IMR-90 (cell line): Measurements from ENCODE around the gene PRL. TPM values are rescaled to one million over a fixed set of nuclear protein-coding genes. Genes with fewer than 3 reads are reported as not detected.
A peak's percentile ranks its signal among the peaks of the same experiment; 100 is the strongest.

Source experiments
- ATAC-seq: fragments of 200-7000 bp; cut with Tn5 transposase; 2 replicates; pipeline ENCODE4 v1.9.1; 2020; ENCODE audit warnings: low read depth, mild to moderate bottlenecking, moderate library complexity
- BruUV-seq: library from RNA; stranded (reverse); fragments of 400-500 nt; replicated peaks from 2 replicates; lab custom pipeline; 2021; lab: Mats Ljungman, UMichigan
- CTCF ChIA-PET: fragments of 300-600 bp; formaldehyde crosslinking; extraction: SDS; loops from one replicate; lab custom pipeline; 2021; ENCODE audit warnings: antibody characterized with exemption; lab: Yijun Ruan, JAX
- POLR2A ChIA-PET: fragments of 300-600 bp; sonication (Branson Sonifier 250); formaldehyde crosslinking; loops from one replicate; lab custom pipeline; 2022; ENCODE audit warnings: antibody characterized with exemption; ENCODE audit not compliant: unreplicated experiment; lab: Charles Lee
- DNase-seq: peaks from one replicate; pipeline ENCODE4 v3.0.0; 2013
- H2AFZ ChIP-seq: replicated peaks from 2 replicates; pipeline ENCODE3; 2013; ENCODE audit warnings: low read length, mild to moderate bottlenecking; ENCODE audit not compliant: poor library complexity
- H2AK5ac ChIP-seq: 2 replicates; pipeline ENCODE4 v1.6.1; 2013; ENCODE audit warnings: low read depth, low read length, inconsistent platforms
- H2AK9ac ChIP-seq: replicated peaks from 2 replicates; pipeline ENCODE3; 2013; ENCODE audit warnings: mild to moderate bottlenecking, low read depth, low read length, moderate library complexity; ENCODE audit not compliant: poor library complexity
- H2BK120ac ChIP-seq: 2 replicates; pipeline ENCODE4 v1.6.1; 2013; ENCODE audit warnings: low read depth, low read length, inconsistent platforms
- H2BK15ac ChIP-seq: 3 replicates; pipeline ENCODE4 v1.6.1; 2013; ENCODE audit warnings: low read depth, low read length, inconsistent platforms
- H2BK20ac ChIP-seq: 2 replicates; pipeline ENCODE4 v1.6.1; 2013; ENCODE audit warnings: low read depth, mild to moderate bottlenecking, inconsistent platforms, low read length, moderate library complexity
- H2BK5ac ChIP-seq: 2 replicates; pipeline ENCODE4 v1.6.1; 2013; ENCODE audit warnings: mild to moderate bottlenecking, low read depth, low read length, inconsistent platforms; ENCODE audit not compliant: poor library complexity, severe bottlenecking
- H3K14ac ChIP-seq: replicated peaks from 2 replicates; pipeline ENCODE4 v1.6.1; 2013; ENCODE audit warnings: low read depth, low read length, inconsistent platforms
- H3K18ac ChIP-seq: 2 replicates; pipeline ENCODE4 v1.6.1; 2013; ENCODE audit warnings: low read depth, low read length, control low read depth
- H3K23ac ChIP-seq: 2 replicates; pipeline ENCODE4 v1.6.1; 2013; ENCODE audit warnings: low read depth, low read length, inconsistent platforms
- H3K27ac ChIP-seq: 2 replicates; pipeline ENCODE4 v1.5.1; 2013; ENCODE audit warnings: mild to moderate bottlenecking, control low read depth, low read length; ENCODE audit not compliant: insufficient read depth
- H3K27me3 ChIP-seq: 2 replicates; pipeline ENCODE4 v1.6.1; 2013; ENCODE audit warnings: low read length; ENCODE audit not compliant: control insufficient read depth, insufficient read depth
- H3K36me3 ChIP-seq: 2 replicates; pipeline ENCODE4 v1.6.1; 2013; ENCODE audit warnings: low read length, mixed read lengths; ENCODE audit not compliant: control insufficient read depth, insufficient read depth
- H3K4ac ChIP-seq: 2 replicates; pipeline ENCODE4 v1.6.1; 2013; ENCODE audit warnings: low read depth, low read length, inconsistent platforms
- H3K4me1 ChIP-seq: 2 replicates; pipeline ENCODE4 v1.6.1; 2013; ENCODE audit warnings: low read length, mixed read lengths; ENCODE audit not compliant: control insufficient read depth, insufficient read depth
- H3K4me2 ChIP-seq: 2 replicates; pipeline ENCODE4 v1.6.1; 2013; ENCODE audit warnings: low read depth, mild to moderate bottlenecking, control low read depth, low read length, moderate library complexity
- H3K4me3 ChIP-seq: 2 replicates; pipeline ENCODE4 v1.5.1; 2013; ENCODE audit warnings: low read depth, mild to moderate bottlenecking, control low read depth, low read length, moderate library complexity; ENCODE audit not compliant: insufficient read depth
- H3K56ac ChIP-seq: 2 replicates; pipeline ENCODE4 v1.6.1; 2013; ENCODE audit warnings: low read length, inconsistent platforms; ENCODE audit not compliant: insufficient read depth; ENCODE audit errors: extremely low read depth
- H3K79me1 ChIP-seq, 2 experiments: 2 replicates each; pipeline ENCODE4 v1.6.1; 2013; ENCODE audit warnings: low read length in 2 of 2, inconsistent platforms in 1 of 2, low read depth in 1 of 2
- H3K9ac ChIP-seq: 2 replicates; pipeline ENCODE4 v1.6.1; 2013; ENCODE audit warnings: low read depth, low read length, control low read depth
- H3K9me1 ChIP-seq: 2 replicates; pipeline ENCODE4 v1.6.1; 2013; ENCODE audit warnings: low read length, inconsistent platforms; ENCODE audit not compliant: insufficient read depth
- H3K9me3 ChIP-seq: 2 replicates; pipeline ENCODE4 v1.6.1; 2013; ENCODE audit warnings: low read length; ENCODE audit not compliant: control insufficient read depth, insufficient read depth
- H4K20me1 ChIP-seq: 2 replicates; pipeline ENCODE4 v1.6.1; 2013; ENCODE audit warnings: low read length, inconsistent platforms; ENCODE audit not compliant: insufficient read depth
- H4K5ac ChIP-seq: 2 replicates; pipeline ENCODE4 v1.6.1; 2013; ENCODE audit warnings: mild to moderate bottlenecking, low read depth, low read length, control low read depth
- H4K8ac ChIP-seq, 2 experiments: 2 replicates each; pipeline ENCODE4 v1.6.1; 2013; ENCODE audit warnings: low read depth in 2 of 2, low read length in 2 of 2, control low read depth in 1 of 2, inconsistent platforms in 1 of 2
- H4K91ac ChIP-seq: 2 replicates; pipeline ENCODE4 v1.6.1; 2013; ENCODE audit warnings: low read depth, low read length, inconsistent platforms; ENCODE audit not compliant: insufficient read depth
- BHLHE40 ChIP-seq: fragments of 150-350 bp; IDR thresholded peaks from 2 replicates; pipeline ENCODE4 v1.6.1; 2016; ENCODE audit warnings: mild to moderate bottlenecking, low read depth, low read length
- CHD1 ChIP-seq: IDR thresholded peaks from 2 replicates; pipeline ENCODE4 v1.6.1; 2012; ENCODE audit warnings: low read depth, low read length, improper control_type of control experiment
- CTCF ChIP-seq: conservative IDR thresholded peaks from 2 replicates; pipeline ENCODE4 v1.5.1; 2012; ENCODE audit warnings: mild to moderate bottlenecking, low read depth, low read length, improper control_type of control experiment
- FOS ChIP-seq: fragments of 150-350 bp; IDR thresholded peaks from 2 replicates; pipeline ENCODE4 v1.6.1; 2016; ENCODE audit warnings: low read depth, low read length
- MAFK ChIP-seq: IDR thresholded peaks from 2 replicates; pipeline ENCODE4 v1.6.1; 2012; ENCODE audit warnings: low read depth, low read length, improper control_type of control experiment
- POLR2A ChIP-seq: IDR thresholded peaks from 2 replicates; pipeline ENCODE4 v1.6.1; 2012; ENCODE audit warnings: mild to moderate bottlenecking, low read depth, low read length
- RAD21 ChIP-seq: IDR thresholded peaks from 2 replicates; pipeline ENCODE4 v1.6.1; 2012; ENCODE audit warnings: low read length, improper control_type of control experiment
- RFX5 ChIP-seq: IDR thresholded peaks from 2 replicates; pipeline ENCODE4 v1.8.0; 2012; ENCODE audit warnings: low read depth, mild to moderate bottlenecking, low read length, moderate library complexity
- SMC3 ChIP-seq: fragments of 150-350 bp; IDR thresholded peaks from 2 replicates; pipeline ENCODE4 v1.6.1; 2016; ENCODE audit warnings: low read depth, mild to moderate bottlenecking, antibody characterized with exemption, low read length, moderate library complexity
- WGBS, 2 experiments: methylation state at CpG; one replicate each; pipeline versions ENCODE4 v1.1.5 to v1.1.7; 2013; ENCODE audit warnings: missing lambda C conversion rate in 2 of 2; ENCODE audit not compliant: insufficient read length in 1 of 2; ENCODE audit errors: extremely low coverage in 2 of 2; 5-methylcytosine and 5-hydroxymethylcytosine counted together
- dilution Hi-C: fragments of 300-500 bp; cut with HindIII; formaldehyde crosslinking; loops from one replicate; pipeline ENCODE4 v1.14.3; 2018; ENCODE audit warnings: low sequenced_read_pairs; ENCODE audit not compliant: unreplicated experiment
- in situ Hi-C: fragments of 300-500 bp; cut with MboI; formaldehyde crosslinking; loops from 3 replicates; pipeline ENCODE4 v1.14.3; 2019; ENCODE audit warnings: low sequenced_read_pairs, inconsistent platforms, mixed read lengths
- intact Hi-C: fragments of 100-400 bp; cut with micrococcal nuclease; formaldehyde crosslinking; loops from 2 replicates; pipeline ENCODE4 v1.10.0; 2022
- polyA plus RNA-seq, 3 experiments: library from polyadenylated mRNA; depleted of rRNA; stranded (reverse); fragments of >200 nt; gene quantifications; 2 replicates each; pipeline ENCODE4 v1.2.3, GENCODE V29; 2012; ENCODE audit warnings: low replicate concordance in 1 of 3
- total RNA-seq: library from RNA; depleted of rRNA; stranded (reverse); fragments of >200 nt; gene quantifications from 2 replicates; pipeline ENCODE4 v1.2.3, GENCODE V29; 2012
- TF ChIP-seq, protein P1 (sequence below): fragments of 150-350 bp; IDR thresholded peaks from 2 replicates; pipeline ENCODE4 v1.6.1; 2017; ENCODE audit warnings: mild to moderate bottlenecking, antibody characterized with exemption, low read length, low read depth

Gene PRL
- total and polyA plus RNA-seq, 2 of the 4 experiments (the other 2 are of a cell fraction): not detected

- 0 out of 2 replicates have a peak overlapping the region, but pooled peaks have one; percentile 13 for H4K91ac ChIP-seq
- intact Hi-C loops: loop anchor here (10.0 kb wide), 1 partner anchor 1112 kb away; no protein-coding TSS in a partner anchor
- H3K23ac ChIP-seq: peak overlapping the region; percentile 1; the same call in 1 of the 2 replicates
- no peaks in the 10 kb centered on the region for H3K36me3 ChIP-seq
- CTCF ChIA-PET: interaction anchor here (0.6 kb wide), 1 partner anchor 74 kb away, joined by 4 read pairs; no protein-coding TSS in a partner anchor
- no peak overlapping the region for H2AK5ac ChIP-seq
- peaks cover 3% of the 10 kb centered on the region for H3K9me1 ChIP-seq
- no peak for ATAC-seq
- H3K9me3 ChIP-seq: no peaks in the 10 kb centered on the region
- POLR2A ChIA-PET: no interaction called here
- TF ChIP-seq CTCF: no peak
- no peak for TF ChIP-seq BHLHE40
- no peak for TF ChIP-seq POLR2A
- no peak for TF ChIP-seq FOS
- TF ChIP-seq RAD21: no peak
- TF ChIP-seq, protein P1, sequence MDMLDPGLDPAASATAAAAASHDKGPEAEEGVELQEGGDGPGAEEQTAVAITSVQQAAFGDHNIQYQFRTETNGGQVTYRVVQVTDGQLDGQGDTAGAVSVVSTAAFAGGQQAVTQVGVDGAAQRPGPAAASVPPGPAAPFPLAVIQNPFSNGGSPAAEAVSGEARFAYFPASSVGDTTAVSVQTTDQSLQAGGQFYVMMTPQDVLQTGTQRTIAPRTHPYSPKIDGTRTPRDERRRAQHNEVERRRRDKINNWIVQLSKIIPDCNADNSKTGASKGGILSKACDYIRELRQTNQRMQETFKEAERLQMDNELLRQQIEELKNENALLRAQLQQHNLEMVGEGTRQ: no peak
- TF ChIP-seq RFX5: no peak
- TF ChIP-seq MAFK: no peak
- no peak for TF ChIP-seq SMC3
- TF ChIP-seq CHD1: no peak
- H4K5ac ChIP-seq: peak overlapping the region; percentile 68; the same call in 1 of the 2 replicates
- no TSS peak for BruUV-seq
- peak overlapping the region; percentile 14 to 39; a peak in 2 of 4 replicates for H4K8ac ChIP-seq
- H2BK5ac ChIP-seq: peak overlapping the region; percentile 40
- WGBS, 2 experiments: no CpG with 5 or more reads among the region's 4 CpGs
- no peaks in the 10 kb centered on the region for H4K20me1 ChIP-seq
- peak overlapping the region; percentile 29; the same call in 1 of the 2 replicates for H3K4ac ChIP-seq
- DNase-seq: no peak
- H3K18ac ChIP-seq: peak overlapping the region; percentile 60; the same call in 1 of the 2 replicates
- dilution Hi-C loops: no loop called here
- peak overlapping the region; percentile 85 for H2BK20ac ChIP-seq
- no peak overlapping the region for H2BK15ac ChIP-seq
- no peak overlapping the region for H3K56ac ChIP-seq
- peaks cover 11% of the 10 kb centered on the region for H3K4me1 ChIP-seq
- H3K4me3 ChIP-seq: no peak overlapping the region
- H3K79me1 ChIP-seq: no peaks in the 10 kb centered on the region
- in situ Hi-C loops: no loop called here
- H3K9ac ChIP-seq: no peak overlapping the region; the same call in 1 of the 2 replicates
- no peak overlapping the region for H2AFZ ChIP-seq
- H2AK9ac ChIP-seq: no peak overlapping the region
- peak overlapping the region; percentile 5; the same call in 1 of the 2 replicates for H3K4me2 ChIP-seq
- peak overlapping the region; percentile 85 for H2BK120ac ChIP-seq
- H3K14ac ChIP-seq: peak overlapping the region; percentile 1; the same call in 1 of the 2 replicates
- H3K27ac ChIP-seq: no peak overlapping the region
- no peaks in the 10 kb centered on the region for H3K27me3 ChIP-seq
These were observed 35.9 kb upstream of the PRL start for GRCh38 chr6:22332711-22333110.
